GM19455 (cell line): ENCODE measurements around the gene RMI2.
"Not testable (repeated sequence)": the region's sequence is repeated elsewhere in the genome, so short reads cannot be mapped to it uniquely, and the experiment has no call there.

Source experiments
- ATAC-seq: cut with Tn5 transposase; IDR thresholded peaks from one replicate; pipeline ENCODE4 v1.9.1; 2021; ENCODE audit not compliant: unreplicated experiment

The RMI2 gene

DNA sequence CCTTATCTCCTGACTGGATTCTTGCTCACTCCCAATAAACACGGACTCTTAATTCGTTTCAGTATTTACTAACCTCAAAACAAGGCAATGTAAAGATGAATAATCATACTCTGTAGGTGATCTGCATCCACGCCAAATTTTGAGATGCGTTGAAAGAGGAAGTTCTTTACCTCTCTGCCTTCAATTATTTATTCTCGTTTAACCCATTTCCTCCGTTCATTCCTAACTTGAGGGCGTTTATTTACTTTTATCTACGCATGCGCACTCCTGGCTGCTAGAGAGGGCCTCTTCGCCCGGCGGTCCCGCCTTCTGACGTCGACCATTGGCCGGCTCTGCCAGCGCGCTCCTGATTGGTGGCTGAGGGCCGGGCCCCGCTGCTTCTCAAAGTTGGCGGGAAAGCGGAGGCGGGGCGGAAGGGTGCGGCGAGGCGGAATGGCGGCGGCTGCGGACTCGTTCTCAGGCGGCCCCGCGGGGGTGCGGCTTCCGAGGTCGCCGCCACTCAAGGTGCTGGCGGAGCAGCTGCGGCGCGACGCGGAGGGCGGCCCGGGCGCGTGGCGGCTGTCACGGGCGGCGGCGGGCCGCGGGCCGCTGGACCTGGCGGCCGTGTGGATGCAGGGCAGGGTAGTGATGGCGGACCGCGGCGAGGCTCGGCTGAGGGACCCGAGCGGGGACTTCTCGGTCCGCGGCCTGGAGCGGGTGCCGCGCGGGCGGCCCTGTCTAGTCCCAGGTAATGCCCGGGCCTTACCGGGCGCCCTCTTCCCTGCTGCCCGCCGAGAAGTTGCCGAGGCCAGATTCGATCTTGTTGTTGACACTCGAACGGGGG lies at the start of gene RMI2:
Gene RMI2 (plus strand): TSS at position 420 of the 823 bp plus-strand sequence. CDS start 13 bp downstream, at position 433.
- peak; percentile 97 for ATAC-seq

DNA sequence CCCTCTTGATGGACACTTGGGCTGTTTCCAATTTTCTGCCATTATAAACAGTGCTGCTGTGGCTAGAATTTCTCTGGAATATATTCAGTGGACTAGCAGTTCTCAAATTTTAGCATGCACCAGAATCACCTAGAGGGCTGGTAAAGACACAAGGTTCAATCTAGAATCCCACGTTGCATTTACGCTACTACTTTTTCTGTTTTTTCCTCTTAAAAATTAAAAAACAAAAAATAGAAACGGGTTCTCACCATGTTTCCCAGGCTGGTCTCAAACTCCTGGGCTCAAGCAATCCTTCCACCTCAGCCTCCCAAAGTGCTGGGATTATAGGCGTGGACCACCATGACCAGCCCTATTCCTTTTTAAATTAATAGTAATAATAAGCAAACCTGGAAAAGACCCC lies 49.6 kb upstream of the RMI2 start:
- no peak for ATAC-seq

GRCh38 chr16:11296351-11296705 lies 48.9 kb upstream of the RMI2 start:
- no peak for ATAC-seq

GRCh38 chr16:11296706-11297491 lies 48.4 kb upstream of the RMI2 start:
- peak; percentile 25 for ATAC-seq

DNA sequence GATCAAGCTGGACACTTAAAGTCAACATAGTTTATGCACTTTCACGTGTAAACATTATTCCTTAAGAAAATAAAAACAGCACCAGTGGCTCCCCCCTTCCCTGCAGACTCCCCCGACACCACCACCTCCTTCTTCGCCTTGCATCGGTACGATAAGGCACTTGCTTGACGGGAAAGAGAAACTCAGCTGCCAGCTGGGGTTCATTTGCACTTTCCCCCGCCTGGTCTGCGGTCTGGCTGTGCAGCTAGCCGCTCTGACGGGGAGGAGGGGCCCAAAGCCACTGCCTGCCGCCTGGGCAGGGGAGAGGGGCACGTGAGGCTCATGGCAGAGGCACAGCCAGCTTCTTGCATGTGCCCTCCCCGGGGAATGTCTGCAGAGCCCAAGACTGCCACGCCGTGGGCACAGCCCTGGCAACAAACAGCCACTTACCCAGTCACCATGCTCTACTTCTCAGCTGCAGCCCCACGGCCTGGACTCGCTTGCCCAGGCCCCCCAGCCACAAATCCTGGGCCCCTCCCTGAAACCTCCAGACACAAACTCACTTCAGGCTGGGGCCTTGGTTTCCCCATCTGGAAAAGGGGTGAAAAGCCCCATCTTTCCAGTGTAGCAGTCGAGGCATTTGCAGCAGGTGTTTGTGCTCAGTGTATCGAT lies 47.6 kb upstream of the RMI2 start:
- ATAC-seq: peak; percentile 76

- ATAC-seq: no peak
Observed at GRCh38 chr16:11298143-11298900, 46.9 kb upstream of the RMI2 start.

GRCh38 chr16:11298950-11299547 lies 46.2 kb upstream of the RMI2 start:
- ATAC-seq: not testable (repeated sequence)

- ATAC-seq: no peak
Observed at GRCh38 chr16:11299865-11300559, 45.2 kb upstream of the RMI2 start.

DNA sequence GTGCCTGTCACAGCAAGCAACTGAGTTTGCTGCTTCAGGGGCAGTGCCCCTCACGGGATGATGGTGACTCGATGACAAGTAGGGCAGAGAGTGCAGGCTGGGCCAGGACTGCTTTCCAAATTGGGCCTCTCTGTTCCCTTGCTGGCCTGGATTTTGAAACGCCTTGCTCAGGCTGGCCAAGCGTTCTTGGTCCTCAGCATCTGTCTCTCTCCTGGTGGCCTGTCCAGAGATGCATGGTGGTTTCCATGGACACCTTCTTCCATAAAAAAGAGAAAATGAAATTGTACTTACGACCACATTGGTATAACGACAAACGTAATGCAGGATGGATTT lies 44.7 kb upstream of the RMI2 start:
- no peak for ATAC-seq

GRCh38 chr16:11301645-11302501 lies 43.4 kb upstream of the RMI2 start:
- ATAC-seq: no peak

GRCh38 chr16:11302977-11303376 lies 42.3 kb upstream of the RMI2 start:
- ATAC-seq: no peak

GRCh38 chr16:11303405-11304138 lies 41.7 kb upstream of the RMI2 start:
- no peak for ATAC-seq

DNA sequence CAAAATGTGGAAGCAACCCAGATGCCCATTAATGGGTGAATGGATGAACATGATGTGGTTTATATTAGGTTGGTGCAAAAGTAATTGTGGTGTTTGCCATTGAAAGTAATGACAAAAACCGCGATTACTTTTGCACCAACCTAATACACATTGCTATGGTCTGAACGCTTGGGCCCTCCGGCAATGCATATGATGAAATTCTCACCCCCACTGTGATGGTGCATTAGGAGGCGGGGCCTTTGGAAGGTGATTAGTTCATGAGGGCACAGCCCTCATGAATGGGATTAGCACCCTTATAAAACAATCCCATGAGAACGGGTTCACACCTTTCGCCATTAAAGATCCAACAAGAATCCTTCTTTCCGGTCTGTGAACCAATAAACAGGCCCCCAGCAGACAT lies 38.9 kb upstream of the RMI2 start:
- no peak for ATAC-seq

- ATAC-seq: no peak
Observed at GRCh38 chr16:11306997-11307638, 38.1 kb upstream of the RMI2 start.

GRCh38 chr16:11307639-11308492 lies 37.4 kb upstream of the RMI2 start:
- ATAC-seq: no peak

DNA sequence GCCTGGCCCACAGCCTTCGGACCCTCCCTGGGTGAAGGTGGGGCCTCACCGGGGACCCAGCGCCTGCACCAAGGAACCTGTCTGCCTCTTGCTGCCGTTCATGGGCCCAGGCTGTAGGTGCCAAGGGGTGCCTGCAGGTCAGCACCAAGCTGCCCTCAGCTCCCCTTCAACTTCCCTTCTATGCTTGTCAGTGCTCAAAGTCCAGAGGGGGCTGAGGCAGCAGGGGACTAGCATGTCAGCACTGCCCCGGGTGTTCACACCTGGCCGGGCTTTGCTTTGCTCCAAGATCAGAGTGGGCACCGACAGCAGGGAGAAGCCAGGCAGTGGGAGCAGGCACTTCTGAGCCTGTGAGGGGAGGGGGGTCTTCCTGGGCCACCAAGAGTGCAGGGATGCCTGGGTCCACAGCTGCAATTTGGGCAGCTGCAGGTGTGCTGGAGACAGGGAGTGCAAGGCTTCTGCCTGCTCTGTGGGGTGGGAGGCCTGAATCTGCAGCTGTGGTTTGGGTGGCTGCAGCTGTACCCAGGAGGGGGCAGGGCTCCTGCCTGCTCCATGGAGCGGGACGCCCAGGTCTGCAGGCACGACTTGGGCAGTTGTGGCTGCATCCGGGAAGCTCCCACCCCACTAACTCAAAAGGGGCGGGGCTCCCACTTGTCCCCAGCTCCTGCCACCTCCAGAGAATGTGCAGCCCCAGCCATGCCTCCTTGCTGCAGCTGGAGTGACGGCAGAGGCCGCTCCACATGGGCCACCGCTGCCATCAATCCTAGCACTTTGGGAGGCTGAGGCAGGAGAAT lies 36.6 kb upstream of the RMI2 start:
- no peak for ATAC-seq
